ENCODE data around the gene ACAD9. TPM values are rescaled to one million over a fixed set of nuclear protein-coding genes. Genes with fewer than 3 reads are reported as not detected.
"Not testable (repeated sequence)": the region's sequence is repeated elsewhere in the genome, so short reads cannot be mapped to it uniquely, and the experiment has no call there.

The ACAD9 gene
- total RNA-seq, 1 experiment from 2014 or later = 46.5 TPM

- in situ Hi-C loops (cut with HindIII; ENCODE audit: low sequenced_read_pairs); DNase-seq (ENCODE audit: low spot score): not testable (repeated sequence)
Observed at GRCh38 chr3:128923986-128924385, 44.6 kb downstream of the ACAD9 start.

GRCh38 chr3:128929364-128929763 lies 49.9 kb downstream of the ACAD9 start:
- in situ Hi-C loops (cut with HindIII; ENCODE audit: low sequenced_read_pairs) = no loop called here
- no peak for DNase-seq (ENCODE audit: low spot score)

GRCh38 chr3:128931046-128931445 lies 51.6 kb downstream of the ACAD9 start:
- in situ Hi-C loops (cut with HindIII; ENCODE audit: low sequenced_read_pairs) = no loop called here
- DNase-seq (ENCODE audit: low spot score) = no peak

- no peak for DNase-seq (ENCODE audit: low spot score)
- in situ Hi-C loops (cut with HindIII; ENCODE audit: low sequenced_read_pairs) = no loop called here
Observed at GRCh38 chr3:128932516-128933212, 53.2 kb downstream of the ACAD9 start.

- DNase-seq (ENCODE audit: low spot score) = no peak
- in situ Hi-C loops (cut with HindIII; ENCODE audit: low sequenced_read_pairs) = no loop called here
Observed at GRCh38 chr3:128933213-128933921, 53.9 kb downstream of the ACAD9 start.

GRCh38 chr3:128933922-128934253 lies 54.5 kb downstream of the ACAD9 start:
- in situ Hi-C loops (cut with HindIII; ENCODE audit: low sequenced_read_pairs) = no loop called here
- DNase-seq (ENCODE audit: low spot score) = no peak

- no peak for DNase-seq (ENCODE audit: low spot score)
Observed at GRCh38 chr3:128935922-128936321, 56.5 kb downstream of the ACAD9 start.

GRCh38 chr3:128936341-128936740 lies 56.9 kb downstream of the ACAD9 start:
- in situ Hi-C loops (cut with HindIII; ENCODE audit: low sequenced_read_pairs) = no loop called here

More at GRCh38 chr3:128935922-128936321, 56.5 kb downstream of the ACAD9 start:
- in situ Hi-C loops (cut with HindIII; ENCODE audit: low sequenced_read_pairs) = no loop called here

GRCh38 chr3:128940252-128940651 lies 60.8 kb downstream of the ACAD9 start:
- in situ Hi-C loops (cut with HindIII; ENCODE audit: low sequenced_read_pairs) = no loop called here
- DNase-seq (ENCODE audit: low spot score) = no peak

More at GRCh38 chr3:128936341-128936740, 56.9 kb downstream of the ACAD9 start:
- no peak for DNase-seq (ENCODE audit: low spot score)

GRCh38 chr3:128942161-128942952 lies 62.9 kb downstream of the ACAD9 start:
- no peak for DNase-seq (ENCODE audit: low spot score)
- in situ Hi-C loops (cut with HindIII; ENCODE audit: low sequenced_read_pairs) = no loop called here

GRCh38 chr3:128945041-128945877 lies 65.8 kb downstream of the ACAD9 start:
- DNase-seq (ENCODE audit: low spot score) = no peak
- in situ Hi-C loops (cut with HindIII; ENCODE audit: low sequenced_read_pairs) = no loop called here

- DNase-seq (ENCODE audit: low spot score) = no peak
- in situ Hi-C loops (cut with HindIII; ENCODE audit: low sequenced_read_pairs) = no loop called here
Observed at GRCh38 chr3:128945878-128946175, 66.4 kb downstream of the ACAD9 start.

GRCh38 chr3:128946411-128946810 lies 67.0 kb downstream of the ACAD9 start:
- no peak for DNase-seq (ENCODE audit: low spot score)
- in situ Hi-C loops (cut with HindIII; ENCODE audit: low sequenced_read_pairs) = no loop called here

GRCh38 chr3:128949158-128949557 lies 69.7 kb downstream of the ACAD9 start:
- no peak for DNase-seq (ENCODE audit: low spot score)
- in situ Hi-C loops (cut with HindIII; ENCODE audit: low sequenced_read_pairs) = no loop called here

GRCh38 chr3:128950223-128950938 lies 71.0 kb downstream of the ACAD9 start:
- DNase-seq (ENCODE audit: low spot score) = peak; percentile 44
- in situ Hi-C loops (cut with HindIII; ENCODE audit: low sequenced_read_pairs) = no loop called here

GRCh38 chr3:128956440-128956839 lies 77.0 kb downstream of the ACAD9 start:
- no peak for DNase-seq (ENCODE audit: low spot score)
- in situ Hi-C loops (cut with HindIII; ENCODE audit: low sequenced_read_pairs) = no loop called here
